OCI-M2 (cell line): ENCODE results near the gene FLNA.

ENCODE experiments used
- DNase-seq: peaks from one replicate; lab custom pipeline; 2025; ENCODE audit not compliant: unreplicated experiment; lab: John Stamatoyannopoulos, UW

Gene FLNA

GRCh38 chrX:154375156-154375504 is 696 bp upstream of the FLNA start:
- DNase-seq, result no peak

- no peak for DNase-seq
Observed at GRCh38 chrX:154373340-154374306, 811 bp downstream of the FLNA start.

- no peak for DNase-seq
Observed at GRCh38 chrX:154372612-154373022, 1.8 kb downstream of the FLNA start.

GRCh38 chrX:154371789-154372300 is 2.6 kb downstream of the FLNA start:
- no peak for DNase-seq

GRCh38 chrX:154371017-154371788 is 3.2 kb downstream of the FLNA start:
- DNase-seq, result no peak

GRCh38 chrX:154370300-154371016 is 4.0 kb downstream of the FLNA start:
- no peak for DNase-seq

- DNase-seq, result no peak
Observed at GRCh38 chrX:154369449-154370299, 4.8 kb downstream of the FLNA start.

- peak; percentile 9 for DNase-seq
Observed at GRCh38 chrX:154368630-154369448, 5.6 kb downstream of the FLNA start.

- DNase-seq, result no peak
Observed at GRCh38 chrX:154367474-154368308, 6.7 kb downstream of the FLNA start.

GRCh38 chrX:154366666-154367055 is 7.8 kb downstream of the FLNA start:
- DNase-seq, result no peak

- DNase-seq, result no peak
Observed at GRCh38 chrX:154365997-154366665, 8.3 kb downstream of the FLNA start.

- DNase-seq, result no peak
Observed at GRCh38 chrX:154365052-154365600, 9.3 kb downstream of the FLNA start.

GRCh38 chrX:154363706-154364439 is 10.6 kb downstream of the FLNA start:
- DNase-seq, result no peak

- DNase-seq, result no peak
Observed at GRCh38 chrX:154362085-154362742, 12.2 kb downstream of the FLNA start.

GRCh38 chrX:154360155-154360713 is 14.2 kb downstream of the FLNA start:
- no peak for DNase-seq
